ENCODE results near the gene ZC4H2.

The ZC4H2 gene

GRCh38 chrX:64977830-64978229, 1.6 kb upstream of the ZC4H2 start:
- CTCF ChIA-PET: no interaction called here
- POLR2A ChIA-PET: no interaction called here
- no peak for DNase-seq (ENCODE audit: extremely low spot score)
- TF ChIP-seq CTCF (IDR thresholded peaks at IDR 0.05; ENCODE audit: control extremely low read depth, extremely low read depth, low read depth, missing control alignments): no peak

- TF ChIP-seq CTCF (IDR thresholded peaks at IDR 0.05; ENCODE audit: control extremely low read depth, extremely low read depth, low read depth, missing control alignments): no peak
- POLR2A ChIA-PET: interaction anchor here (0.5 kb wide), 1 partner anchor 554 kb away, joined by 3 read pairs; no protein-coding TSS in a partner anchor
- CTCF ChIA-PET: no interaction called here
- no peak for DNase-seq (ENCODE audit: extremely low spot score)
Observed at GRCh38 chrX:64977051-64977450, 801 bp upstream of the ZC4H2 start.

GRCh38 chrX:64976673-64977040, 407 bp upstream of the ZC4H2 start:
- POLR2A ChIA-PET: interaction anchor here (0.5 kb wide), 1 partner anchor 554 kb away, joined by 3 read pairs; no protein-coding TSS in a partner anchor
- CTCF ChIA-PET: interaction anchor here (1.0 kb wide), 1 partner anchor 475 kb away, joined by 3 read pairs; no protein-coding TSS in a partner anchor
- no peak for TF ChIP-seq CTCF (IDR thresholded peaks at IDR 0.05; ENCODE audit: control extremely low read depth, extremely low read depth, low read depth, missing control alignments)
- no peak for DNase-seq (ENCODE audit: extremely low spot score)

GRCh38 chrX:64975491-64975890, 759 bp downstream of the ZC4H2 start:
- peak; percentile 9 for DNase-seq (ENCODE audit: extremely low spot score)
- POLR2A ChIA-PET: no interaction called here
- CTCF ChIA-PET: interaction anchor here (1.0 kb wide), 1 partner anchor 476 kb away, joined by 3 read pairs; no protein-coding TSS in a partner anchor
- TF ChIP-seq CTCF (IDR thresholded peaks at IDR 0.05; ENCODE audit: control extremely low read depth, extremely low read depth, low read depth, missing control alignments): no peak

GRCh38 chrX:64925480-64925879, 50.8 kb downstream of the ZC4H2 start:
- POLR2A ChIA-PET: no interaction called here
- CTCF ChIA-PET: no interaction called here
- DNase-seq (ENCODE audit: extremely low spot score): no peak
- no peak for TF ChIP-seq CTCF (IDR thresholded peaks at IDR 0.05; ENCODE audit: control extremely low read depth, extremely low read depth, low read depth, missing control alignments)

- POLR2A ChIA-PET: no interaction called here
- DNase-seq (ENCODE audit: extremely low spot score): no peak
- no peak for TF ChIP-seq CTCF (IDR thresholded peaks at IDR 0.05; ENCODE audit: control extremely low read depth, extremely low read depth, low read depth, missing control alignments)
- CTCF ChIA-PET: no interaction called here
Observed at GRCh38 chrX:64908121-64908520, 68.1 kb downstream of the ZC4H2 start.
